ENCODE data around the gene ANKRD18B.
"Not testable (repeated sequence)": the region's sequence is repeated elsewhere in the genome, so short reads cannot be mapped to it uniquely, and the experiment has no call there.

Gene ANKRD18B

DNA sequence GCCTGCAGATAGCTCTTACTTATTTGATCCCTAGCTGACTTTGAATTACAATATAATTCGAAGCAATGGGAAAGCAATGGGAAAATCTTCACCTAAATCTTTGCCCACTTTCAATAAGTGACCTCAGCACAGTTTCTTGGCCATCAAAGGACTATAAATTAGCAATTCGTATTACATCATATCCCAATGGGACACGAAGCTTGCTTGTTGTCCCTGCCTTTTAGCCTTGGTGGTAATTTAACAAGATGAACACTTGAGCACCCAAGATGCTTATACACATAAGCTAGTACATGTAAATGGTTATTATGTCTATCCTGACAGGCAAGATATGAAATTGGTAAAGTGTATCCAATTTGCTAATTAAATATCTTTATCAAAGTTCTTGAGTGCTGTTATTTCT lies 9.9 kb downstream of the ANKRD18B start:
- not testable (repeated sequence) for DNase-seq (ENCODE audit: low read depth in 2 of 3, low spot score in 2 of 3)

DNA sequence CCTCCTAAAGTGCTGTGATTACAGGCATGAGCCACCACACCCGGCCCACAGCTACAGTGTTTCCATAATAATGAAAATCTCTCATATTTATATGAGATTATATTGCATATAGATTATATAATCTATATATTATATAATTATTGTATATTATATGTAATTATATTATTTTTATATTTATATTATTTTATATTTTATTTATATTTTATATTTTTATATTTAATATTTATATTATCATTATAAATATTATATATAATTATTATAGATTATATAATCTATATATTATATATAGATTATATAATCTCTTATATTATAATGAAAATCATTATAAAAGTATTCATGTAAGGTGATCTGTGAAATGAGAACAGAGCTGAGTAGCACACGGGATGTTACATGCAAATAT lies 11.5 kb downstream of the ANKRD18B start:
- no peak for DNase-seq (ENCODE audit: low read depth in 2 of 3, low spot score in 2 of 3)

DNA sequence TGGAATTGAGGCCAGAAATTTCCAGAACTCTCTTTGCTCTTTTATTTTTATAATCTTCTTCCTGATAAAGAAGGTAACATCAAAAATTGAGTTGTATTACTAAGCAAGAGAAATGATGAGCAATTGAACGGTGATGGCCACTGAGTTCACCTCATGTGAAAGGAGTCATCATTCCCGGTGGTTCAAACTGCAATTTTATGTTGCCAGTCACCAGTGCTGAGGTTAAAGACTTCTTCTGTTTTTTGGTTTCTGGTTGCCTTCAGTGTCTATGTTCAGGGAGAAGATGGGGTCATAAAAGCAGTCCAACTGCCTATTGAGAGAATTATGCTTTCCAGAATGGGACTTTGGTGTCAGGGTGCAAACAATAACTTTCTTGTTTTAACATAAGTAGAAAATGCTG lies 19.4 kb downstream of the ANKRD18B start:
- DNase-seq (ENCODE audit: low read depth in 2 of 3, low spot score in 2 of 3) = not testable (repeated sequence)

DNA sequence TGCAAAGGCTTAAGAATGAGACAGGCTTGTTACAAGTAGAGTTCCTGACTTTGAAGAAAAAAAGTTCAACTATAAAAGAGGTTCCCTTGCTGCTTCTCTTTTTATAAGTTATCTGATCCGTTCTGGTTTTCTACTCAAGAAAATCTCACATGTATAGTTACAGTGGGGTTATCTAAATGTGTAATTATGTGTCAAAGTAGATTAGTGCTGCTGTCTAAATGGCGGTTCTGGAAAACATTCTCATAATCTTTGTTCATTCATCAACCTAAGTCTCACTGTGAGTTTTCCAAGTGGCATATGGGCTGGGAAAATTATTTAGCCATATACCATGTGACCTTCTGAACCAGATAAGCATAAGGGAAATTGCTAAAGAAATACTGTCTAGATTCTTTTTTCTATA lies 21.7 kb downstream of the ANKRD18B start:
- DNase-seq (ENCODE audit: low read depth in 2 of 3, low spot score in 2 of 3) = not testable (repeated sequence)

DNA sequence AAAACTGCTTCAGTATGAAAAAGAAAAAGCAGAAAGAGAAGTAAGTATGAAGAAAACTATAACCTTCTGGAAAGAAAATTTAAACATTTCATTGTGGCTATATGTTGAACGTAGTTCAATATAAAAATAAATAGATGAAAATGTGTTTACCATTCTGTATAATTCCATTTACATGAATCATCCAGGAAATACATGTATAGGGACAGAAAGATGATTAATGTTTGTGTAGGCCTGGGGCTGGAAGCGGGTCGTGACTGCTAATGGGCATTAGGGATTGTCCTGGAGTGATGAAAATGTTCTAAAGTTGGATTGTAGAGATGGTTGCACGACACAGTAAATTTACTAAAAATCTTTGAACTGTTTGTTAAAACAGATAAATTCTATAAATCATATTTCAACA lies 24.8 kb downstream of the ANKRD18B start:
- DNase-seq (ENCODE audit: low read depth in 2 of 3, low spot score in 2 of 3) = not testable (repeated sequence)

DNA sequence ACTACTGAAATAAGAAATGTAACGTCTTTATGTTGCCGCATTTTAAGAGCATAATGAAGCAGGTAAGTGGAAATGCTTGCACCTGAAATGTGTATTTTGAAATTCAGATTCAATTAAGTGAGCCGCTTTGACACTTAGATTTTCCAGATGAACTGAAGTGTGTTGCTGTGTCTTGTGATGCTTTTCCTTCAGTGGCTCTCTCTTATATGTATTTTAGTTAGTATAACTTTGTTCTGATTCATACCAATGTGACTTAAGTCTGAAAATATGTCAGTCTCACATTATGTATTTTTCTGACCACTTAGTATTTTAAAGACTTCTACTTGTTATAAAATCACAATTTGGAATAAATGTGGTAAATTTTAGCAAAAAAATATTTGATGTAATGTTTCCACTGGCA lies 25.4 kb downstream of the ANKRD18B start:
- not testable (repeated sequence) for DNase-seq (ENCODE audit: low read depth in 2 of 3, low spot score in 2 of 3)

DNA sequence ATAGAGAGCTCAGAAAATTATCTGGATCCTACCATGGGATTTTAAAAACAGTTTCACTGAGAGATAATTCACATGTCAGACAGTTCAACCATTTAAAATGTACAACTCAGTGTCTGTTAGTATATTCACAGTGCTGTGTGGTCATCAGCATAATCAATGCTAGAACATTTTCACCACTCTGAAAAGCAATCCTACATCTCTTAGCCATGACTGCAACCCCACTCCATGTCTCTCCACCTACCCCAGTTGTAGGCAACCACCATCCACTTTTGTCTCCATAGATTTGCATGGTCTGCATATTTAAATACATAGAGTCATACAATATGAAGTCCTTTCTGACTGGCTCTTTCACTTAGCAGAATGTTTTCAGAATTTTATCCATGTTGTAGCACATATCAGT lies 27.1 kb downstream of the ANKRD18B start:
- not testable (repeated sequence) for DNase-seq (ENCODE audit: low read depth in 2 of 3, low spot score in 2 of 3)

DNA sequence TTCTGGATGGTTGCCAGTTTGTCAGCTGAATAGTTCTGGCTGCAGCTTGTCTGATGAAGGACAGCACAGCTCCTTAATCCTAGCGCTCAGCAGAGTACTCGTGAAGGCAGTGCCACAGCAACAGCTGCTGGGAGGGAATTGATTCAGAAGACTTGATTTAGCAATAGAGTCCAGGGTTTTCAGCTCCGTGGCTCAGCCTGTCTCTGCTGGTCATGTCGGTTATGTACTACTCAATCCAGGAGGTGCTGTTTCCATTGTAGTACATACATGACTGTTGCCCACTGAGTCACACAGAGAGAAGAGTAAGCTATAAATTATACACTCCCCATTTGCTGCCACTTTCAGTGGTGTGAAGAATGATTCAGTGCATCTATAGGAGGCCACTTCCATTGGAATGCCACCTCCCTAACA lies 28.3 kb downstream of the ANKRD18B start:
- DNase-seq (ENCODE audit: low read depth in 2 of 3, low spot score in 2 of 3) = not testable (repeated sequence)

DNA sequence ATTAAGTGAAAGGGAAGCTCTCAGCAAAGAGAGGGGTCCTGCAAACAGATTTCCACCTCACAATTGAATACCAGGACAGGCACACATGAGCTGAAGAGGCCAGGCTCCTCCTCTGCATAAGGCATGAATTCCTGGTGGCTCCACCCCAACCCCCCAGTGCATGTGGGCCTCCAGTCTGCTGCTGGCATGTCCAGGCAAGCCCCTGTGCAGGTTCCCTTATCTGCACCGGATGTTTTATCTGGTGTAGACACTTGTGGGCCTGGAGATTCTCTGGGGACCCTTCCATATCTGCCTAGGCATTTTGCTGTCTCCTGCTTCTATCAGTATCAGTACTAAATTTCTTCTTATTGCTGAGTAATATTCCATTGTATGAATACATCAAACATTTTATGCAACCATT lies 36.2 kb downstream of the ANKRD18B start:
- DNase-seq (ENCODE audit: low read depth in 2 of 3, low spot score in 2 of 3) = not testable (repeated sequence)

DNA sequence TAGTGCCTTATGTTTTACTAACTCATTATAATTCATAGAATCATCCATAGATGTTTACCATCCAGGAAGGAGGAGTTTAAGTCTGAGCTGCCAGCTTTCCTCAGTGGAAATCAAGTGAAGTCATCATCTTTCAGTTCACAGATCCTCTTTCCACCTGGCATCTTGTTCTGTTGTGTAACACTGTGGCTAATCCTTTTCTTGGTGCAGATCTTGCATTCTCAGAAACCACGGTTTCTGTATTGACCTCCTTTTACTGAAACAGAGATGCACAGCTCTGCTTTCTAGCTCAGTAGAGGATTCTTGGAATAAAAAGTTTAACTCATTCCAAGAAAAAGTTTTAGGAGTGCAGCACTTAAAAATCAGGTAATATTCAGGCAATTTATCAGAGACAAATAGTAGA lies 38.1 kb downstream of the ANKRD18B start:
- DNase-seq (ENCODE audit: low read depth in 2 of 3, low spot score in 2 of 3) = not testable (repeated sequence)

DNA sequence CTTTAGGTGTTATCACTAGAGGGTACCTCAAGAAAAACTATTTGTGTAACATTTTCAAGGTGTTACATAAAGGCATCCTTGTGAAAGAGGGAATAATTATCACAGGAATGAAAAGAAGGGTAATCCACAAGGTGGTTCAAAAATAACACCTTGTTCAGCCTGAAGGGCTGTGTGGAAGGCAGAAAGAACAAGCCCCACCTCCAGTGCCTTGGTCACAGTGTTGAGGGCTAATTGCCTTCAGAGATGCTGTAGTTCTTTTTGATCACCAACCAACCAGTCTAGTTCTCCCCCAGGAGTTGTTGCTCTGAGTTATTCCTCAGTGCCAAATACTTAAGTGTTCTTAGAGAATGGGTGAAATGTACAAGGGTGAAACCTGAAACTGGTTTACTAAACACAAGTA lies 43.7 kb downstream of the ANKRD18B start:
- not testable (repeated sequence) for DNase-seq (ENCODE audit: low read depth in 2 of 3, low spot score in 2 of 3)

DNA sequence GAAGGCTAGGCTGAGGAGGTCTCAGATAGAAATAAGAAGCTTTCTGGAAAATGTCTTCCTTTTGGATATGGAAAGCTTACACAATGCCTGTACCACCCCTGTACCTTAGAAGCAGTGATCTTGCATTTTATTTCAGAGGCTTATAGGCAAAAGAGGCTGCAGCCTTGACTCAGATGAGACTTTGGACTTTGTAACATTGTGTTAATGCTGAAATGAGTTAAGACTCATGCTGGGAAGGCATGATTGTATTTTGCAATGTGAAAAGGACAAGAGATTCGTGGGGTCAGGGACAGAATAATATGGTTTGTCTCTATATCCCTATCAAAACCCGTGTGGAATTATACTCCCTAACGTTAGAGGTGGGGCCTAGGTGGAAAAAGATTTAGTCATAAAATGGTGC lies 53.7 kb downstream of the ANKRD18B start:
- not testable (repeated sequence) for DNase-seq (ENCODE audit: low read depth in 2 of 3, low spot score in 2 of 3)

DNA sequence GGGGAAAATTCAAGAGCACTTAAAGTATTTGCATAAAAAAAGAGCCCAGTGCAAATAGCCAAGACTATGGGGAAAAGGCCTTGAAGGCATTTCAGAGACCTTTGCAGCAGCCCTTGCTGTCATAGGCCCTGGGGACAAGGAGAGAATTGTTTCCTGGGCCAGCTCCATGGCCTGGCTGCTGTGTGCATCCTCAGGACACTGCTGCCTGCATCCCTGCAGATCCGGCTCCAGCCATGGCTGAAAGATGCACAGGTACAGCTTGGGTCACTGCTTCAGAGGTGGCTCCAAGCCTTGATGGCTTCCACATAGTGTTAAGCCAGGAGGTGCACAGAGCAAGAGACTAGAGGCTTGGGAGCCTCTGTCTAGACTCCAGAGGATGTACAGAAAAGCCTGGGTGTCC lies 55.9 kb downstream of the ANKRD18B start:
- not testable (repeated sequence) for DNase-seq (ENCODE audit: low read depth in 2 of 3, low spot score in 2 of 3)

DNA sequence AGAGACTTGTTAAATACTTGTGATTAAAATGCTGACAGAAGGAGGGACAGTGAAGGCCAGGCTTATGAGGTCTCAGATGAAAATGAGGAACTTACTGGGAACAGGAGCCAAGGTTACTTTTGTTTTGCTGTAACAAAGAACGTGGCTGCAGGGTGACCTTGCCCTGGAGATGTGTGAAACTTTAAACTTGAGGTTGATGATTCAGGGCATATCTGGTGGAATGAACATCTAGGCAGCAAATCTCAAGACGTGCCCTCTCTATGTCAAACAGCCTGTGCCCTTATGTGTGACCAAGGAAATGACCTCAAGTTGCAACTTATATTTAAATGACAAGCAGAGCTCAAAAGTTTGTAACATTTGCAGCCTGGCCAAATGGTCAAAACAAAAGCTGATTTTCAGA lies 58.6 kb downstream of the ANKRD18B start:
- not testable (repeated sequence) for DNase-seq (ENCODE audit: low read depth in 2 of 3, low spot score in 2 of 3)

DNA sequence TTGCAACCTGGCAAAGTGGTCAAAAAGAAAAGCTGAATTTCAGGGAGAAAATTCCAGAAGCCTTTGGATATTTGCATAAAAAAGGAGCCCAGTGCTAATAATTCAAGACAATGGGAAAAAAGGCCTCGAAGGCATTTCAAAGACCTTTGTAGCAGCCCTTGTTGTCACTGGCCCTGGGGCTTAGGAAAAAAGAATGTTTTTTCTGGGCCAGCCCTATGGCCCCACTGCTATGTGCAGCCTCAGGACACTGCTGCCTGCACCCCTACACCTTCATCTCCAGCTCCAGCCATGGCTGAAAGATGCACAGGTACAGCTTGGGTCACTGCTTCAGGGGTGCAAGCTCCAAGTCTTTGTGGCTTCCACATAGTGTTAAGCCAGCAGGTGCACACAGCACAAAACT lies 62.1 kb downstream of the ANKRD18B start:
- not testable (repeated sequence) for DNase-seq (ENCODE audit: low read depth in 2 of 3, low spot score in 2 of 3)

DNA sequence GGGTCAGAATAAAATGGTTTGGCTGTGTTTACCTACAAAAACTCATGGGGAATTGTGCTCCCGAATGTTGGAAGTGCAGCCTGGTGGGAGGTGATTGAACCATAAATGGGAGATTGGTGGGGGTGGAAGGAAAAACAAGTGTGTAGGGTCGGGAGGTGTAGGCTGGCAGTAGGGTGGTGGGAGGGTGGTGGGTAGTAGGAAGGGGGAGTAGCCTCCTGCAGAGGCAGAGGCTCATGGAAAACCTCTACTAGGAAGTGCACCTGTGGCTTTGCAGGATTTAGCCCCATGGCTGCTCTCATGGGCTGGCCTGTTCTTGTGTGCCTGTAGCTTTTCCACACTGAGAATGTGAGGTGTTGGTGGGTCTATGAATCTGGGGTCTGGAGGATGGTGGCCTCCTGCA lies 63.7 kb downstream of the ANKRD18B start:
- DNase-seq (ENCODE audit: low read depth in 2 of 3, low spot score in 2 of 3) = not testable (repeated sequence)

DNA sequence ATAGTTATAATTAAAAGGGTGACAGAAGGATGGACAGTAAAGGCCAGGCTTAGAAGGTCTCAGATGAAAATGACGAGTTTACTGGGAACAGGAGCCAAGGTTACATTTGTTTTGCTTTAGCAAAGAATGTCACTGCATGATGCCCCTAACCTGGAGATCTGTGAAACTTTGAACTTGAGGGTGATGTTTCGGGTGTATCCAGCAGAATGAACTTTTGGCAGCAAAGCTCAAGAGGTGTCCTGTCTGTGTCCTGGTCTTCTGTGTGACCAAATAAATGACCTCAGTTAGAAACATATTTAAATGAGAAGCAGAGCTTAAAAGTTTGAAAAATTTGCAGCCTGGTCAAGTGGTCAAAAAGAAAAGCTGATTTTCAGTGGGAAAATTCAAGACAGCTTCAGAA lies 64.8 kb downstream of the ANKRD18B start:
- not testable (repeated sequence) for DNase-seq (ENCODE audit: low read depth in 2 of 3, low spot score in 2 of 3)

DNA sequence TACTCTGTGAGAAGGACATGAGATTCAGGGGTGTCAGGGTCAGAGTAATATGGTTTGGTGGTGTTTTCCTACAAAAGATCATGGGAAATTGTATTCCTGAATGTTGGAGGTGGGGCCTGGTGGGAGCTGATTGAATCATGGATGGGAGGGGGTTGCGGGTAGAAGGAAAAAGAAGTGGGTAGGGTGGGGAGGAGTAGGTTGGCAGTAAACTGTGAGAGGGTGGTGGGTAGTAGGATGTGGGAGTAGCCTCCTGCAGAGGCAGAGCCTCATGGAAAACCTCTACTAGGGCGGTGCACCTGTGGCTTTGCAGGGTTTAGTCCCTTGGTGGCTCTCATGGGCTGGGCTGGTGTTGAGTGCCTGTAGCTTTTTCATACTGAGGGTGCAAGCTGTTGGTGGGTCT lies 66.8 kb downstream of the ANKRD18B start:
- not testable (repeated sequence) for DNase-seq (ENCODE audit: low read depth in 2 of 3, low spot score in 2 of 3)

DNA sequence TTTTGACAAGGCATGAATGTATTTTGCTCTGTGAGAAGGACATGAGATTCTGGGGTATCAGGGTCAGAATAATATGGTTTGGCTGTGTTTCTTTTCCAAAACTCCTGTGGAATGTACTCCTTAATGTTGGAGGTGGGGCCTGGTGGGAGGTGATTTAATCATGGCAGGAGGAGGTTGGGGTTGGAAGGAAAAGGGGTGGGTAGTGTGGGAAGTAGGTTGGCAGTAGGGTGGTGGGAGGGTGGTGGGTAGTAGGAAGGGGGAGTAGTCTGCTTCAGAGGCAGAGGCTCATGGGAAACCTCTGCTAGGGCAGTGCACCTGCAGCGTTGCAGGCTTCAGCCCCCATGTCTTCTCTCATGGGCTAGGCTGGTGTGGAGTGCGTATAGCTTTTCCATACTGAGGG lies 72.9 kb downstream of the ANKRD18B start:
- not testable (repeated sequence) for DNase-seq (ENCODE audit: low read depth in 2 of 3, low spot score in 2 of 3)

DNA sequence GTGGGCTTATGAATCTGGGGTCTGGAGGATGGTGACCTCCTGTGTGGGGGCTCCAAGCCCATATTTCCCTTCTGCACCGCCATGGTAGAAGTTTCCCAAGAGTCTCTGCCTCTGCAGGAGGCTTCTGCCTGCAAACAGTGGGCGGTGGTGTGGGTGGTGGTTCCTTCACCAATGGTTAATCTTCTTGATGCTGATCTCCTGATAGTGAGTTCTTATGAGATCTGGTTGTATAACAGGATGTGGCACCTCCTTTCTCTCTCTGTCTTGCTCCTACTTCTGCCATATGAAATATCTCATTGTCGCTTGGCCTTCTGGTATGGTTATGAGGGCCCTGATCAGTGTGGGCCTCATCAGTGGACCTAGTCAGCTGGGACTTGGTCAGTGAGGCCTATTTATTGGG lies 73.3 kb downstream of the ANKRD18B start:
- not testable (repeated sequence) for DNase-seq (ENCODE audit: low read depth in 2 of 3, low spot score in 2 of 3)

DNA sequence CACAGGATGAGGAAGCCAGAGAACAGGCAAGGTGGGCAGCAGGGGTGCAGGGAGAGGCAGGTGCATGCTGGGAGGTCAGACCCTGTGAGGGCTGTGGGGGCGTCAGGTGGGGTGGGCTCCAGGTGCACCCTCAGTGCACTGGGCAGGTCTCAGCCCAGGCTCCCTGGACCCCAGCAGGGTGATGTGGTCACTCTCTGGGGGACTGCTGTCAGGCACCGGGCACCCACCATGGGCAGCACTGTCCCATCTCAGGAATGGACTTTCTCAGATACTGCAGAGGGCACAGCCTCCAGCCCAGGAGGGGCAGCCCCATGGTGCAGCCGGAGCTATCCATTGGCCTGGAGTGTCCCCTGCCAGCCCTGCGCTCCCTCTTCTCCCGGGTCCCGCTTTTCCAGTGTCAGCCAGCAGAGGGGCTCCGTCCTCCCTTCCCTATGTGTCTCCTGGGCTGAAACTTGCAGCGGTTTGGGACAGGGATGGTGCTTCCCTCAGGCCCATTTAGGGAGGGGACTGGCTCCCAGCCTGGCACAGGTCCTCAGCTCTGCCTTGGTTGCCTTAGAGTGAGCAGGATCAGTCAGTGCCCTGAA lies 74.8 kb downstream of the ANKRD18B start:
- not testable (repeated sequence) for DNase-seq (ENCODE audit: low read depth in 2 of 3, low spot score in 2 of 3)

DNA sequence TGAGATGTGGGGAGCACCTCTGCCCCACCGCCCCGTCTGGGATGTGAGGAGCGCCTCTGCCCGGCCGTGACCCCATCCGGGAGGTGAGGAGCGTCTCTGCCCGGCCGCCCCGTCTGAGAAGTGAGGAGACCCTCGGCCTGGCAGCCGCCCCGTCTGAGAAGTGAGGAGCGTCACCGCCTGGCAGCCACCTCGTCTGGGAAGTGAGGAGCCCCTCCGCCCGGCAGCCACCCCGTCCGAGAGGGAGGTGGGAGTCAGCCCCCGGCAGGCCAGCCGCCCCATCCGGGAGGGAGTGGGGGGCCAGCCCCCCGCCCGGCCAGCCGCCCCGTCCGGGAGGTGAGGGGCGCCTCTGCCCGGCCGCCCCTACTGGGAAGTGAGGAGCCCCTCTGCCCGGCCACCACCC lies 76.9 kb downstream of the ANKRD18B start:
- DNase-seq (ENCODE audit: low read depth in 2 of 3, low spot score in 2 of 3) = not testable (repeated sequence)

DNA sequence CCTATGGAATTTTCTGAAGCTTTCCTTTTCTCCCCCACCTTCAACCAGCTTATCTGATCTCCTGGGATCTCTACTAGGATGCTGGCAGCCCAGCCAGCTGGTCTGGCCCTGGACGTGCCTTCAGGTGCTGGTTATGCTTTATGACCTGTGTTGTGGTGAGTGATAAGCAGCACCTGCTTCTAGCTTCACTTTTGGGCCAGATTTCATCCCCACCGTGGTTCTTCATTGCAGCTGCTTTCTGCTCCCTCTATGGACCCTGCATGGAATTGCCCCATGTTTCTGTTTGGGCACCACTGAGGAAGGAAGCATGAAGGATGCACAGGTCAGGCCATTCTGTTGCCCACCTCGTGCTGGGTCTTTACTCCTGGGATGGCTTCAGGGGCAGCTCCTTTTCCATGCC lies 80.2 kb downstream of the ANKRD18B start:
- not testable (repeated sequence) for DNase-seq (ENCODE audit: low read depth in 2 of 3, low spot score in 2 of 3)
